ENCODE measurements around the gene ITGA3.

The ITGA3 gene

DNA sequence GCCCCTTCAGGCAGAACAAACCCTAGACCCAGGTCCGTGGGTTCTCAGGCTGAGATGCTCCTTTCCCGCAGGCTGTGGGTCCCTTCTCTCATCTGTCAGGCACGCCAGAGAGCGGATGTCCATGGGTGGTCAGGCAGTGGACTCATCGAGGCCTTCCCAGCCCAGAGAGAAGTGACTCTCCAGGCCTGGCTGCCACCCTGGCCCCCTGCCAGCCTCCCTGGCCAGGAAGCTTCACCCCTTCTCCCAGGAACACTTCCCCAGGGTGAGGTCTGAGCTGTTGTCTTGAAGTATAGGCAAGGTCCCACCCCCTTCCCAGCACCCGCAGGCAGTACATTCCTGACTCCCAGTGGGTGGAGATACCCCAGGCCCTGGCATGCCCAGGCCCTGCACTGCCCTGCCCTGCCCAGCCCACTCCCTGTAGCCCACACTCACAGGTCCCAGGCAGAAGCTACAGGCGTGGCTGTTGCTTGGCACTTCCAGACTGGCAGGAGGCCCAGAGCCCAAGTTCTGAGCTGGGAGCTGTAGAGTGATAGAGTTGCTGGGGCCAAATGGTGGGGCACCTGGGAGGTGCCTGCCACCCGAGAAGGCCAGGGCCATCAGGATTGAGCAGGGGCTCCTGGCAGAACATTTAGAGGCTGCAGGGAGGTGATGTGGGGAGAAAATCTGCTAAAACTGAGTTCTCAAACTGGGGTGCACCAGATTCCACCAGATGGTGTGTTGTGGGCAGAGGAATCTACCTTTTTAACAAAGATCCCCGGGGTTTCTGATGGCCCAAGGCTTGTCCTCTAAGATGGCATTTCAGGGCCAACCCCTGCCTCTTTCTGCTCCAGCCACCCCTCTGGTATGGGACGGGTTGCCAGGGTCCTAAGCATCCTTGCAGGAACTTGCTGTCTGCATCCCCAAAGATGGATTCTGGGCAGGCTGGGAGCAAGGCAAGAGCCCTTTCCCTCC, 6.7 kb downstream of the ITGA3 start:
- Histone ChIP-seq H3K18ac (ENCODE audit: low read depth in 1 of 2, low read length in 2 of 2) (peak overlapping the region; percentile 64 to 98), H3K79me1 (replicated peaks; ENCODE audit: low read length, poor library complexity, severe bottlenecking) (no peaks in the 10 kb centered on the region), H3K9ac (ENCODE audit: low read length) (peak overlapping the region; percentile 8), H3K4me3 (ENCODE audit: insufficient read depth in 1 of 2, low read depth in 1 of 2, low read length in 2 of 2) (no peak overlapping the region), H3K4ac (ENCODE audit: low read depth in 1 of 2, low read length in 2 of 2) (peak overlapping the region; percentile 81 to 90), H2AFZ (ENCODE audit: low read depth, low read length) (no peak overlapping the region), H4K8ac (ENCODE audit: low read length) (peak overlapping the region; percentile 20), H2BK12ac (ENCODE audit: low read length in 2 of 2) (peak overlapping the region; percentile 87 to 99), H2BK15ac (ENCODE audit: low read depth, poor library complexity, severe bottlenecking) (peak overlapping the region; percentile 77), H3K4me2 (ENCODE audit: low read length, poor library complexity, severe bottlenecking) (peak overlapping the region; percentile 13), H3K14ac (ENCODE audit: low read length in 2 of 2) (peak overlapping the region in 1 of 2 experiments; percentile 77), H2AK5ac (ENCODE audit: low read length, severe bottlenecking) (peak overlapping the region; percentile 99), H3K23ac (ENCODE audit: low read length in 2 of 2) (no peak overlapping the region), H3K36me3 (ENCODE audit: control insufficient read depth in 1 of 2, insufficient read depth in 2 of 2, low read depth in 1 of 2, low read length in 2 of 2) (peaks cover 6 to 42% of the 10 kb centered on the region in 2 experiments), H2BK5ac (ENCODE audit: low read depth, low read length, poor library complexity, severe bottlenecking) (peak overlapping the region; percentile 85), H3K27ac (ENCODE audit: low read length, poor library complexity, severe bottlenecking) (peak overlapping the region; percentile 90), H2BK120ac (ENCODE audit: low read depth, low read length) (peak overlapping the region; percentile 11), H4K91ac (ENCODE audit: low read length) (peak overlapping the region; percentile 73), H3K27me3 (ENCODE audit: control insufficient read depth in 1 of 2, insufficient read depth in 1 of 2, low read length in 2 of 2) (no peaks in the 10 kb centered on the region), H3K9me3 (ENCODE audit: control insufficient read depth, low read length) (no peaks in the 10 kb centered on the region), H3K4me1 (ENCODE audit: control insufficient read depth, insufficient read depth, low read depth, low read length) (peaks cover 74% of the 10 kb centered on the region)
- WGBS = 75% methylated on average over 7 of the region's 10 CpGs
- DNase-seq = peak; percentile 78

DNA sequence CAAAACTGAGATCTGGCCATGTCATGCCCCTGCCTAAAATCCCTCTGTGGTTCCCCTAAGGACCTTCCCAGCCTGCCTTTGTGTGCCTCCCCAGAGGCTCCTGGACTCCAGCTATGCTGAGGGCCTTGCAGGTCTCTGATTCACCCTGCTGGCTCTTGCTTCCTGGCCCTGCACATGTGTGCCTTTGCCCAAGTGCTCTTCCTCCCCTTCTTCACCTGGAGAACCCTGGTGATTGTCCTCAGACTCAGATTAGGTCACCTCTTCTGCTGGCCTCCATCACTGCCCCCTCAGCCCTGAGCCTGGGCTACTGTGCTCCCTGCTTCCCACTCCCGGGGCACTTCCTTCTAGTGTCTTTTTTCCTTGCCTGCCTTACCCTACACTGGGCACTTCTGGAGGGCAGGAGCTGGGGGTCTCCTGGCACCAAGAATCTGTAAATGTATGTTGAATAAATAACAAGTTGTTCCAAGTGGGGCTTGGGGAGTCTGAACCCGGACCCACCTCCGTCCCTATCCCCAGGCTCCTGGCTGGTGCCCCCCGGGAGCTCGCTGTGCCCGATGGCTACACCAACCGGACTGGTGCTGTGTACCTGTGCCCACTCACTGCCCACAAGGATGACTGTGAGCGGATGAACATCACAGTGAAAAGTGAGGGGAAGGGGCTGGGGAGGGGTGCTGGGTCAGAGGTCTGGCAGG, 7.8 kb downstream of the ITGA3 start:
- no peaks in the 10 kb centered on the region for H3K9me3 ChIP-seq (ENCODE audit: control insufficient read depth, low read length)
- peaks cover 15 to 43% of the 10 kb centered on the region in 2 experiments for H3K36me3 ChIP-seq (ENCODE audit: control insufficient read depth in 1 of 2, insufficient read depth in 2 of 2, low read depth in 1 of 2, low read length in 2 of 2)
- H3K4ac ChIP-seq (ENCODE audit: low read depth in 1 of 2, low read length in 2 of 2) = peak overlapping the region; percentile 98
- peak overlapping the region; percentile 87 to 99 for H2BK12ac ChIP-seq (ENCODE audit: low read length in 2 of 2)
- H2AK5ac ChIP-seq (ENCODE audit: low read length, severe bottlenecking) = peak overlapping the region; percentile 99
- H3K18ac ChIP-seq (ENCODE audit: low read depth in 1 of 2, low read length in 2 of 2) = peak overlapping the region; percentile 98 to 99
- peak overlapping the region; percentile 95 for H4K8ac ChIP-seq (ENCODE audit: low read length)
- peak overlapping the region; percentile 64 for H3K9ac ChIP-seq (ENCODE audit: low read length)
- H2BK120ac ChIP-seq (ENCODE audit: low read depth, low read length) = peak overlapping the region; percentile 99
- H3K4me3 ChIP-seq (ENCODE audit: insufficient read depth in 1 of 2, low read depth in 1 of 2, low read length in 2 of 2) = no peak overlapping the region
- peak overlapping the region; percentile 100 for H4K91ac ChIP-seq (ENCODE audit: low read length)
- H2BK15ac ChIP-seq (ENCODE audit: low read depth, poor library complexity, severe bottlenecking) = peak overlapping the region; percentile 91
- no peak overlapping the region for H2AFZ ChIP-seq (ENCODE audit: low read depth, low read length)
- no peak overlapping the region for H3K4me2 ChIP-seq (ENCODE audit: low read length, poor library complexity, severe bottlenecking)
- 98% methylated on average over 7 of the region's 8 CpGs for WGBS
- peak overlapping the region; percentile 90 for H3K27ac ChIP-seq (ENCODE audit: low read length, poor library complexity, severe bottlenecking)
- peak overlapping the region; percentile 97 for H2BK5ac ChIP-seq (ENCODE audit: low read depth, low read length, poor library complexity, severe bottlenecking)
- peak overlapping the region; percentile 19 to 48 for H3K14ac ChIP-seq (ENCODE audit: low read length in 2 of 2)
- H3K79me1 ChIP-seq (replicated peaks; ENCODE audit: low read length, poor library complexity, severe bottlenecking) = no peaks in the 10 kb centered on the region
- peak; percentile 40 for DNase-seq
- peak overlapping the region in 1 of 2 experiments; percentile 6 for H3K23ac ChIP-seq (ENCODE audit: low read length in 2 of 2)
- peaks cover 71% of the 10 kb centered on the region for H3K4me1 ChIP-seq (ENCODE audit: control insufficient read depth, insufficient read depth, low read depth, low read length)
- H3K27me3 ChIP-seq (ENCODE audit: control insufficient read depth in 1 of 2, insufficient read depth in 1 of 2, low read length in 2 of 2) = no peaks in the 10 kb centered on the region

DNA sequence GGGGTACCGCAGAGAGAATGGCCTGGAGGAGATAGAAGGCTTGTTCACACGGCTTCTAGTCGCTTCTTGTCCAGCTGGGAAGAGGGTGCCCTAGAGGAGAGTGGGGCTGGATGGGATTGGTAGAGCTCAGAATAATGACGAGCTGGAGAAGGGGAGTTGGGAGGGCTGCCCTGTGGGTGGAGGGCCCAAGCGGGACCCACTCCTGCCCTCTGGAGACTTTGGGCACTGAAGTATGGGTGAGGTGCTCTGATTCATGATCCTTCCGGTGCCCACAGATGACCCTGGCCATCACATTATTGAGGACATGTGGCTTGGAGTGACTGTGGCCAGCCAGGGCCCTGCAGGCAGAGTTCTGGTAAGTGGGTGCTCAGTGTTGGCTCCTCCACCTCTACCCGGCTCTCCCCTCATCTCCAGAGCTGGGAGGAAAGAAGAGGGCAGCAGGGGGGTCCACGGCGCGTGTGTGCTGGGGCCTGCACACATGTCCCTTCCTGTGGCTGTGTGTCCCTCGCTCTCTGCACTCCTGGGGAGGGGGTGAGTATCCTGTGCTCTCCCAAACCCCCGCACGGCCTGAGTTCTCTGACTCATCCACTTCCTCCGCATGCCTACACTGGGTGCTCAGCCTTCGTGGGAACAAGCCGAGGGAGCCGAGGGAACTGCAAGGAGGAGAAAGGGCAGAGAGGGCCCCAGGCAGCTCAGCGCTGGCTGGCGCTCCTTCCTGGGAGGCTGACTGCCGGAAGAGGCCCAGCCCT, 8.5 kb downstream of the ITGA3 start:
- no peaks in the 10 kb centered on the region for H3K79me1 ChIP-seq (replicated peaks; ENCODE audit: low read length, poor library complexity, severe bottlenecking)
- peaks cover 64% of the 10 kb centered on the region for H3K4me1 ChIP-seq (ENCODE audit: control insufficient read depth, insufficient read depth, low read depth, low read length)
- no peak overlapping the region for H3K4me2 ChIP-seq (ENCODE audit: low read length, poor library complexity, severe bottlenecking)
- peak overlapping the region in 1 of 2 experiments; percentile 65 for H3K23ac ChIP-seq (ENCODE audit: low read length in 2 of 2)
- peak overlapping the region; percentile 95 for H4K8ac ChIP-seq (ENCODE audit: low read length)
- peak overlapping the region; percentile 98 to 99 for H3K18ac ChIP-seq (ENCODE audit: low read depth in 1 of 2, low read length in 2 of 2)
- no peak overlapping the region for H2AFZ ChIP-seq (ENCODE audit: low read depth, low read length)
- peak overlapping the region; percentile 64 for H3K9ac ChIP-seq (ENCODE audit: low read length)
- H3K14ac ChIP-seq (ENCODE audit: low read length in 2 of 2) = peak overlapping the region; percentile 19 to 80
- WGBS = 21% methylated on average over 15 of the region's 20 CpGs
- H3K4ac ChIP-seq (ENCODE audit: low read depth in 1 of 2, low read length in 2 of 2) = peak overlapping the region; percentile 98
- peak; percentile 98 for DNase-seq
- peak overlapping the region; percentile 100 for H4K91ac ChIP-seq (ENCODE audit: low read length)
- H3K36me3 ChIP-seq (ENCODE audit: control insufficient read depth in 1 of 2, insufficient read depth in 2 of 2, low read depth in 1 of 2, low read length in 2 of 2) = peaks cover 15 to 40% of the 10 kb centered on the region in 2 experiments
- peak overlapping the region; percentile 97 for H2BK5ac ChIP-seq (ENCODE audit: low read depth, low read length, poor library complexity, severe bottlenecking)
- peak overlapping the region in 1 of 2 experiments; percentile 33 for H3K4me3 ChIP-seq (ENCODE audit: insufficient read depth in 1 of 2, low read depth in 1 of 2, low read length in 2 of 2)
- no peaks in the 10 kb centered on the region for H3K27me3 ChIP-seq (ENCODE audit: control insufficient read depth in 1 of 2, insufficient read depth in 1 of 2, low read length in 2 of 2)
- H3K27ac ChIP-seq (ENCODE audit: low read length, poor library complexity, severe bottlenecking) = peak overlapping the region; percentile 90
- H2BK12ac ChIP-seq (ENCODE audit: low read length in 2 of 2) = peak overlapping the region; percentile 87 to 99
- H2AK5ac ChIP-seq (ENCODE audit: low read length, severe bottlenecking) = peak overlapping the region; percentile 99
- H2BK120ac ChIP-seq (ENCODE audit: low read depth, low read length) = peak overlapping the region; percentile 99
- H3K9me3 ChIP-seq (ENCODE audit: control insufficient read depth, low read length) = no peaks in the 10 kb centered on the region
- peak overlapping the region; percentile 91 for H2BK15ac ChIP-seq (ENCODE audit: low read depth, poor library complexity, severe bottlenecking)

Data from mesenchymal stem cell (in vitro differentiated cells and primary cell).